Nephron (organoid): Measurements from ENCODE around the gene TOM1L2.

Source experiments
- H3K27ac Mint-ChIP-seq, 3 experiments: 2 replicates each; pipeline ENCODE4 v1.8.0; 2020; ENCODE audit warnings: mixed read lengths in 3 of 3, mild to moderate bottlenecking in 2 of 3, moderate library complexity in 1 of 3
- H3K27me3 Mint-ChIP-seq: 2 replicates; pipeline ENCODE4 v1.8.0; 2021; ENCODE audit warnings: low read depth, mild to moderate bottlenecking, moderate library complexity, mixed read lengths
- H3K36me3 Mint-ChIP-seq: 2 replicates; pipeline ENCODE4 v1.8.0; 2020; ENCODE audit warnings: low read depth, mixed read lengths
- H3K4me1 Mint-ChIP-seq: 2 replicates; pipeline ENCODE4 v1.8.0; 2020; ENCODE audit warnings: mixed read lengths
- H3K4me3 Mint-ChIP-seq, 3 experiments: 2 replicates each; pipeline ENCODE4 v1.8.0; 2020; ENCODE audit warnings: mild to moderate bottlenecking in 3 of 3, mixed read lengths in 3 of 3, moderate library complexity in 2 of 3
- H3K9me3 Mint-ChIP-seq: 2 replicates; pipeline ENCODE4 v1.8.0; 2020; ENCODE audit warnings: mixed read lengths
- CTCF ChIP-seq, 3 experiments: fragments of 200-600 bp; sonication (generic); IDR thresholded peaks; one replicate each; pipeline ENCODE4 v1.5.0; 2021; ENCODE audit warnings: antibody characterized with exemption in 3 of 3; ENCODE audit not compliant: unreplicated experiment in 3 of 3

Gene TOM1L2

GRCh38 chr17:17934214-17934613 lies 38.0 kb downstream of the TOM1L2 start:
- Mint-ChIP-seq H3K4me1 (peaks cover 60% of the 10 kb centered on the region), H3K36me3 (no peaks in the 10 kb centered on the region), H3K9me3 (no peaks in the 10 kb centered on the region), H3K27ac (no peak overlapping the region), H3K27me3 (no peaks in the 10 kb centered on the region), H3K4me3 (no peak overlapping the region)
- no peak for TF ChIP-seq CTCF (IDR thresholded peaks at IDR 0.05; ENCODE audit: unreplicated experiment in 3 of 3)

DNA sequence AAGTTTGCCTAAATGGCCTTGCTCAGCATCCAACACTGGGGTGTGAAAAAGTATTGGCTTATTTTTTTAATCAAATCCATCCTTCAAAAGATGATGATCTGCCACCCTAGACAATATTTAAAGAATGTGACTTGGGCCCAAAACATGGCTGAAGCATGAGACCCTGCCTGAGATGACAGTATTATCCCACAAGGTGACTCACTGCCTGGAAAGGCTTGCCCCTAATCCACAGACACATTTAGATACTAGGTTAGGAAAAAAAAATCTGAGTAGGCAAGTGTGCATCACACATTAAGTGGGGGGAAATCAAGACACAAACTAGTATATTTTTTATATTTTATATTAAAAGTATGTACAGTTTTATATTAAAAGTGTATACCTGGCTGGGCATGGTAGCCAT lies 38.4 kb downstream of the TOM1L2 start:
- Mint-ChIP-seq H3K27me3 (no peaks in the 10 kb centered on the region), H3K4me1 (peaks cover 60% of the 10 kb centered on the region), H3K27ac (no peak overlapping the region), H3K4me3 (no peak overlapping the region), H3K36me3 (no peaks in the 10 kb centered on the region), H3K9me3 (no peaks in the 10 kb centered on the region)
- no peak for TF ChIP-seq CTCF (IDR thresholded peaks at IDR 0.05; ENCODE audit: unreplicated experiment in 3 of 3)

GRCh38 chr17:17931159-17931558 lies 41.0 kb downstream of the TOM1L2 start:
- TF ChIP-seq CTCF (IDR thresholded peaks at IDR 0.05; ENCODE audit: unreplicated experiment in 3 of 3), result no peak
- no peaks in the 10 kb centered on the region for H3K36me3 Mint-ChIP-seq
- peak overlapping the region in 1 of 3 experiments; percentile 3 for H3K27ac Mint-ChIP-seq
- H3K4me3 Mint-ChIP-seq, result no peak overlapping the region
- no peaks in the 10 kb centered on the region for H3K27me3 Mint-ChIP-seq
- H3K9me3 Mint-ChIP-seq, result no peaks in the 10 kb centered on the region
- H3K4me1 Mint-ChIP-seq, result peaks cover 61% of the 10 kb centered on the region

- Mint-ChIP-seq H3K27ac (peak overlapping the region in 1 of 3 experiments; percentile 3), H3K27me3 (no peaks in the 10 kb centered on the region), H3K4me1 (peaks cover 58% of the 10 kb centered on the region), H3K4me3 (no peak overlapping the region), H3K36me3 (no peaks in the 10 kb centered on the region), H3K9me3 (no peaks in the 10 kb centered on the region)
- TF ChIP-seq CTCF (IDR thresholded peaks at IDR 0.05; ENCODE audit: unreplicated experiment in 3 of 3), result no peak
Observed at GRCh38 chr17:17930674-17931073, 41.5 kb downstream of the TOM1L2 start.

GRCh38 chr17:17929655-17930380 lies 42.4 kb downstream of the TOM1L2 start:
- Mint-ChIP-seq H3K27me3 (no peaks in the 10 kb centered on the region), H3K27ac (peak overlapping the region; percentile 54 to 84 (median 81)), H3K9me3 (no peaks in the 10 kb centered on the region), H3K36me3 (no peaks in the 10 kb centered on the region), H3K4me3 (no peak overlapping the region), H3K4me1 (peaks cover 51% of the 10 kb centered on the region)
- no peak for TF ChIP-seq CTCF (IDR thresholded peaks at IDR 0.05; ENCODE audit: unreplicated experiment in 3 of 3)
